Left ventricle myocardium inferior (tissue), 1 donor: ENCODE results near the gene LSR. TPM values are rescaled to one million over a fixed set of nuclear protein-coding genes. Genes with fewer than 3 reads are reported as not detected.
"Not testable (repeated sequence)": the region's sequence is repeated elsewhere in the genome, so short reads cannot be mapped to it uniquely, and the experiment has no call there.

Source experiments
- DNase-seq: peaks from one replicate; pipeline ENCODE4 v3.0.0-alpha.2; 2020
- H3K27ac ChIP-seq: fragments of 200-600 bp; replicated peaks from 2 replicates; pipeline ENCODE4 v1.8.0; 2021
- H3K27me3 ChIP-seq: fragments of 200-600 bp; 2 replicates; pipeline ENCODE4 v1.8.0; 2021; ENCODE audit warnings: low read depth
- H3K36me3 ChIP-seq: fragments of 200-600 bp; 2 replicates; pipeline ENCODE4 v1.8.0; 2021
- H3K4me1 ChIP-seq: fragments of 200-600 bp; 2 replicates; pipeline ENCODE4 v1.8.0; 2021
- H3K4me3 ChIP-seq: fragments of 200-600 bp; 2 replicates; pipeline ENCODE4 v1.8.0; 2021; ENCODE audit warnings: mild to moderate bottlenecking, moderate library complexity
- H3K9me3 ChIP-seq: fragments of 200-600 bp; replicated peaks from 2 replicates; pipeline ENCODE4 v1.8.0; 2021
- CTCF ChIP-seq: fragments of 200-600 bp; IDR thresholded peaks from 2 replicates; pipeline ENCODE4 v1.8.0; 2021; ENCODE audit warnings: antibody characterized with exemption, mild to moderate bottlenecking, borderline replicate concordance
- intact Hi-C: fragments of 100-400 bp; cut with micrococcal nuclease; formaldehyde crosslinking; loops from one replicate; pipeline ENCODE4 v1.11.0; 2022
- total RNA-seq: library from RNA; stranded (reverse); fragmentation: NEBNext Ultra II Directional; extraction: Animal tissue kit (Norgen Biotek cat#: 25700); gene quantifications from one replicate; pipeline ENCODE4 v1.2.1, GENCODE V29; 2021
- donor health status: DM: no; HTN: yes; CAD: no; lungs with severe emphysema.

LSR gene
- total RNA-seq, 1 donor from 2014 or later, result 4.5 TPM

GRCh38 chr19:35216016-35216832 lies 32.6 kb upstream of the LSR start:
- no peak for TF ChIP-seq CTCF
- intact Hi-C loops, result no loop called here
- H3K4me3 ChIP-seq, result no peak overlapping the region
- H3K9me3 ChIP-seq, result peaks cover 16% of the 10 kb centered on the region
- no peak for DNase-seq
- no peak overlapping the region for H3K27ac ChIP-seq
- H3K27me3 ChIP-seq, result no peaks in the 10 kb centered on the region
- no peaks in the 10 kb centered on the region for H3K36me3 ChIP-seq
- H3K4me1 ChIP-seq, result peaks cover 43% of the 10 kb centered on the region

DNA sequence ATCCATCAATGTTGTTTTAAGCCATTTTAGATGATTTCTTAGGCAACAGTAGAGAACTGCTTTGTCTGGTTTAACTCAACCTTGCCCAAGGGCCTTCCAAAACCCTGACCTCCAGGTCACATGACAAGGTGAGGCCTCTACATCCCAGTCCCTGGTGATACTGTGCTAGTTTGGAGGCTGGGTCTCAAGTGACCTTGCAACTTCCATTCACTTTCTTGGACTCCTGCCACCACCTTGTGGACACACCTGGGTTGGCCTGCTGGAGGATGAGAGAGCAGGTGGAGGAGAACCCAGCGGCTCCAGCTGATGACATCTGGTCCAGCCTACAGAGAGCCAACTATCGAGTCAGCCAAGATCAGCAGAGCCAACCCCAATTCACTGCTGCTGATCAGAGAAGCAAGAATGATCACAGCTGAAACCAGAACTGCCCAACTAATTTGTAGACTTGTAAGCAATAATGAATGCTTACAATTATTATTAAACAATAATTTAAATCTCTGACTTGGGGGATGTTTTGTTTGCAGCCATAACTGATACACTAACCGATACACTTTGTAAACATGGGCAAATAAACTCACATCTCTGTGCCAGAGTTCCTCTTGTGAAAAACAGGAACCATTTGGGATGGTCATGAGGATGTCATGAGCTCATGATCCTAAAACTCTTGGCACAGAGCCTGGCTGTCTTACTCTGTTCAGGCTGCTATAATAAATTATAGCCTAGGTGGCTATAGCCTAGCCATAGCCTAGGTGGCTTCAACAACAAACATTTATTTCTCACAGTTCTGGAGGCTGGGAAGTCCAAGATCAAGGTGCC lies 31.8 kb upstream of the LSR start:
- intact Hi-C loops, result no loop called here
- no peak for TF ChIP-seq CTCF
- peaks cover 17% of the 10 kb centered on the region for H3K9me3 ChIP-seq
- no peaks in the 10 kb centered on the region for H3K27me3 ChIP-seq
- H3K27ac ChIP-seq, result no peak overlapping the region
- no peak overlapping the region for H3K4me3 ChIP-seq
- H3K36me3 ChIP-seq, result no peaks in the 10 kb centered on the region
- peaks cover 39% of the 10 kb centered on the region for H3K4me1 ChIP-seq
- DNase-seq, result no peak

DNA sequence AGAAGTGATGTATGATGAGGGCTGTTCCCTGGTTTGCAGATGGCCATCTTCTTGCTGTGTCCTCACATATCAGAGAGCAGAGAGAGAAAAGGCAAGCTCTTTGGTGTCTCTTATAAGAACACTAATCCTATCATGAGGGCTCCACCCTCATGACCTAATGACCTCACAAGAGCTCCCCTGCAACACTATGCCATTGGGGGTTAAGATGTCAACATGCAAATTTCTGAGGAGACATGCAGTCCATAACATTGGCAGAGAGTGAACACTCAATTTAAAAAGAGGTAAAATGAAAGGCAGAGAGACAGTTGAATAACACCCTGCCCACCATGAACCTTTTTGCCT lies 31.2 kb upstream of the LSR start:
- H3K36me3 ChIP-seq, result no peaks in the 10 kb centered on the region
- peaks cover 17% of the 10 kb centered on the region for H3K9me3 ChIP-seq
- intact Hi-C loops, result no loop called here
- no peaks in the 10 kb centered on the region for H3K27me3 ChIP-seq
- DNase-seq, result no peak
- H3K4me3 ChIP-seq, result no peak overlapping the region
- peaks cover 33% of the 10 kb centered on the region for H3K4me1 ChIP-seq
- TF ChIP-seq CTCF, result no peak
- no peak overlapping the region for H3K27ac ChIP-seq

- Histone ChIP-seq H3K27me3 (no peaks in the 10 kb centered on the region), H3K27ac (no peak overlapping the region), H3K4me1 (peaks cover 24% of the 10 kb centered on the region), H3K9me3 (peaks cover 17% of the 10 kb centered on the region), H3K36me3 (no peaks in the 10 kb centered on the region), H3K4me3 (no peak overlapping the region)
- TF ChIP-seq CTCF, result no peak
- intact Hi-C loops, result no loop called here
- DNase-seq, result no peak
Observed at GRCh38 chr19:35219008-35219407, 29.8 kb upstream of the LSR start.

DNA sequence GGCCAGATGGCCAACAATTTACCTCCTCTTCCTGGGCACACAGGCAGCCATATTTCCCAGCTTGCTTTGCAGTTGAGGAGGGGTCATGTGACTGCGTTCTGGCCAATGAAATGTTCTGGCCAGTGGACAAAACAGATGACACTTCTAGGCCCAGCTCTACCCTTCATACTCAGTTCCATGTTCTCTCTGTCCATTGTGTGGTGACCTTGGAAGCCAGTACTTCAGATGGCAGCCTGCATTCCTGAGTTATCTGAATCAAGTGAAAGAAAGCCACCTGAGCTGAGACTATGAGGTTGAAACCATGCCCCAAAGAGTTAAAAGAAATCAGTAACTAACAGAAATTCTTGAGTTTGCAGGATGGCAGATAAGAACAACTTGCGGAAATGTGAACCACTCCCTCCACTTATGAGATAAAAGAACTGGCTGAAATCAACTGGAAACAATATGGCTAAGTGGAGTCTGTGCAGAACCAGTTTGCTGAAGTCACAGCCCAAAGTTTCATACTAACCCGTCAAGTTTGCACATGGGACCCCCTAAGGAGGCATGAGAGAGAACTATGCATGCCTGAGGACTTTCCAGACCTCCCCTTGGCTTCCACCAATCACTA lies 28.4 kb upstream of the LSR start:
- peaks cover 17% of the 10 kb centered on the region for H3K9me3 ChIP-seq
- H3K36me3 ChIP-seq, result no peaks in the 10 kb centered on the region
- H3K27me3 ChIP-seq, result no peaks in the 10 kb centered on the region
- H3K27ac ChIP-seq, result peak overlapping the region; percentile 54
- no peak overlapping the region for H3K4me3 ChIP-seq
- intact Hi-C loops, result no loop called here
- TF ChIP-seq CTCF, result no peak
- no peak for DNase-seq
- peaks cover 22% of the 10 kb centered on the region for H3K4me1 ChIP-seq

- Histone ChIP-seq H3K9me3 (peaks cover 17% of the 10 kb centered on the region), H3K27ac (peak overlapping the region; percentile 54), H3K4me1 (peaks cover 22% of the 10 kb centered on the region)
- H3K27me3 ChIP-seq, H3K4me3 ChIP-seq, intact Hi-C loops, H3K36me3 ChIP-seq, DNase-seq: not testable (repeated sequence)
Observed at GRCh38 chr19:35220973-35221590, 27.7 kb upstream of the LSR start.
